Breast epithelium (tissue), 4 donors: Measurements from ENCODE around the gene RASGRP1. TPM values are rescaled to one million over a fixed set of nuclear protein-coding genes. Genes with fewer than 3 reads are reported as not detected.

Source experiments
- DNase-seq, 2 donors: peaks; one replicate each; pipeline ENCODE4 v3.0.0-alpha.2; 2019; ENCODE audit warnings: low spot score in 2 of 2
- H3K27ac ChIP-seq, 2 donors: fragments of 200-600 bp; sonication (generic) in 1 of 2; one replicate each; pipeline ENCODE4 v1.5.1; 2016 to 2019; ENCODE audit warnings: mild to moderate bottlenecking in 1 of 2
- H3K27me3 ChIP-seq, 2 donors: fragments of 200-600 bp; sonication (generic) in 1 of 2; one replicate each; pipeline versions ENCODE4 v1.5.1 to v1.6.0; 2017 to 2019; ENCODE audit warnings: control low read depth in 1 of 2, mild to moderate bottlenecking in 1 of 2
- H3K36me3 ChIP-seq: fragments of 200-600 bp; one replicate; pipeline ENCODE4 v1.5.1; 2019
- H3K4me1 ChIP-seq, 2 donors: fragments of 200-600 bp; sonication (generic); one replicate each; pipeline ENCODE4 v1.5.1; 2016 to 2019; ENCODE audit warnings: control low read depth in 1 of 2
- H3K4me3 ChIP-seq, 3 donors: fragments of 200-600 bp; sonication (generic); 1 replicate in 2 of 3; 2 replicates in 1 of 3; pipeline ENCODE4 v1.5.1; 2016 to 2019; ENCODE audit warnings: mild to moderate bottlenecking in 3 of 3, moderate library complexity in 2 of 3
- H3K9me3 ChIP-seq, 2 donors: fragments of 200-600 bp; sonication (generic) in 1 of 2; one replicate each; pipeline ENCODE4 v1.5.1; 2016 to 2019; ENCODE audit warnings: control low read depth in 1 of 2
- POLR2A ChIP-seq: fragments of 450-650 bp; IDR thresholded peaks from one replicate; pipeline ENCODE4 v1.6.1; 2016; ENCODE audit warnings: antibody characterized with exemption, mild to moderate bottlenecking, moderate library complexity
- POLR2AphosphoS5 ChIP-seq, 3 donors: sonication (generic); formaldehyde crosslinking; IDR thresholded peaks; one replicate each; pipeline ENCODE4 v1.6.1; 2017; ENCODE audit warnings: antibody characterized with exemption in 3 of 3
- intact Hi-C: fragments of 100-400 bp; cut with DNase I; formaldehyde crosslinking; loops from one replicate; pipeline ENCODE4 v1.15.1; 2023; ENCODE audit warnings: low total_unique reads
- total RNA-seq, 3 donors: library from RNA; depleted of rRNA; stranded (reverse); fragments of >200 nt; gene quantifications; one replicate each; pipeline ENCODE4 v1.1.0, GENCODE V29; 2016
- TF ChIP-seq, protein P1 (sequence below), 3 donors: fragments of 450-650 bp; IDR thresholded peaks; one replicate each; pipeline ENCODE4 v1.5.1; 2016 to 2017; ENCODE audit warnings: antibody characterized with exemption in 3 of 3, mild to moderate bottlenecking in 3 of 3, moderate library complexity in 3 of 3

Gene RASGRP1
- total RNA-seq, 3 donors from 2014 or later = 0.96 to 4.8 (median 1.3) TPM

DNA sequence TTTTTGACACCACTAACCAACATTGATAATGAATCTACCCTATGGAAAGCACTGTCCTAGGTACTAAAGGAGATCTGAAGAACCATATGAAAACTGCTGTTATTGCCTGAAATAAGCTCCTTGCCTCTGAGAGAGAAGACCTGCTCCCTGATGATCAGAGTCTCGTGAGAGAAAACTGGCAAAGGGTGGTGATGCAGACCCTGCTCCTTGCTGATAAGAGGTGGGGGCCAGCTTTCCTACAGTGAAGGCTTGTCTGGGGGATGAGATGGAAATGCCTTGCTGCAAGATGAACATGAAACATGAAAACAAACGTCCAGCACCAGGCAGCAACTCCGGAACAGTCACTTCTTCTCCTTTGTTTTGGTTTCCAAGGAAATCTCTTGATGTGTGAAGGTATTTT, 31.9 kb downstream of the RASGRP1 start:
- TF ChIP-seq, protein P1, sequence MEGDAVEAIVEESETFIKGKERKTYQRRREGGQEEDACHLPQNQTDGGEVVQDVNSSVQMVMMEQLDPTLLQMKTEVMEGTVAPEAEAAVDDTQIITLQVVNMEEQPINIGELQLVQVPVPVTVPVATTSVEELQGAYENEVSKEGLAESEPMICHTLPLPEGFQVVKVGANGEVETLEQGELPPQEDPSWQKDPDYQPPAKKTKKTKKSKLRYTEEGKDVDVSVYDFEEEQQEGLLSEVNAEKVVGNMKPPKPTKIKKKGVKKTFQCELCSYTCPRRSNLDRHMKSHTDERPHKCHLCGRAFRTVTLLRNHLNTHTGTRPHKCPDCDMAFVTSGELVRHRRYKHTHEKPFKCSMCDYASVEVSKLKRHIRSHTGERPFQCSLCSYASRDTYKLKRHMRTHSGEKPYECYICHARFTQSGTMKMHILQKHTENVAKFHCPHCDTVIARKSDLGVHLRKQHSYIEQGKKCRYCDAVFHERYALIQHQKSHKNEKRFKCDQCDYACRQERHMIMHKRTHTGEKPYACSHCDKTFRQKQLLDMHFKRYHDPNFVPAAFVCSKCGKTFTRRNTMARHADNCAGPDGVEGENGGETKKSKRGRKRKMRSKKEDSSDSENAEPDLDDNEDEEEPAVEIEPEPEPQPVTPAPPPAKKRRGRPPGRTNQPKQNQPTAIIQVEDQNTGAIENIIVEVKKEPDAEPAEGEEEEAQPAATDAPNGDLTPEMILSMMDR (IDR thresholded peaks at IDR 0.05) = no peak
- no peak for TF ChIP-seq POLR2A
- no peak for TF ChIP-seq POLR2AphosphoS5 (IDR thresholded peaks at IDR 0.05)
- intact Hi-C loops = loop anchor here (10.0 kb wide), 1 partner anchor 518 kb away; no protein-coding TSS in a partner anchor

GRCh38 chr15:38531509-38531908, 33.1 kb downstream of the RASGRP1 start:
- no peak for DNase-seq
- Histone ChIP-seq H3K4me3 (no peak overlapping the region), H3K36me3 (no peaks in the 10 kb centered on the region), H3K4me1 (no peaks in the 10 kb centered on the region), H3K27me3 (no peaks in the 10 kb centered on the region), H3K27ac (no peak overlapping the region), H3K9me3 (no peaks in the 10 kb centered on the region)
- intact Hi-C loops = loop anchor here (10.0 kb wide), 1 partner anchor 517 kb away; no protein-coding TSS in a partner anchor
- TF ChIP-seq, protein P1 (IDR thresholded peaks at IDR 0.05) = no peak
- TF ChIP-seq POLR2A (no peak), POLR2AphosphoS5 (IDR thresholded peaks at IDR 0.05) (no peak)

More for the DNA sequence above, 31.9 kb downstream of the RASGRP1 start:
- no peaks in the 10 kb centered on the region for H3K27me3 ChIP-seq
- no peaks in the 10 kb centered on the region for H3K36me3 ChIP-seq
- DNase-seq = no peak
- no peak overlapping the region for H3K27ac ChIP-seq
- H3K9me3 ChIP-seq = no peaks in the 10 kb centered on the region
- no peak overlapping the region for H3K4me3 ChIP-seq
- no peaks in the 10 kb centered on the region for H3K4me1 ChIP-seq

GRCh38 chr15:38530113-38530512, 34.5 kb downstream of the RASGRP1 start:
- intact Hi-C loops = loop anchor here (10.0 kb wide), 1 partner anchor 515 kb away; no protein-coding TSS in a partner anchor
- H3K4me3 ChIP-seq = no peak overlapping the region
- no peak overlapping the region for H3K27ac ChIP-seq
- no peaks in the 10 kb centered on the region for H3K27me3 ChIP-seq
- no peak for DNase-seq
- no peaks in the 10 kb centered on the region for H3K36me3 ChIP-seq
- TF ChIP-seq POLR2A (no peak), POLR2AphosphoS5 (IDR thresholded peaks at IDR 0.05) (no peak)
- TF ChIP-seq, protein P1 (IDR thresholded peaks at IDR 0.05) = no peak
- no peaks in the 10 kb centered on the region for H3K4me1 ChIP-seq
- H3K9me3 ChIP-seq = no peaks in the 10 kb centered on the region

DNA sequence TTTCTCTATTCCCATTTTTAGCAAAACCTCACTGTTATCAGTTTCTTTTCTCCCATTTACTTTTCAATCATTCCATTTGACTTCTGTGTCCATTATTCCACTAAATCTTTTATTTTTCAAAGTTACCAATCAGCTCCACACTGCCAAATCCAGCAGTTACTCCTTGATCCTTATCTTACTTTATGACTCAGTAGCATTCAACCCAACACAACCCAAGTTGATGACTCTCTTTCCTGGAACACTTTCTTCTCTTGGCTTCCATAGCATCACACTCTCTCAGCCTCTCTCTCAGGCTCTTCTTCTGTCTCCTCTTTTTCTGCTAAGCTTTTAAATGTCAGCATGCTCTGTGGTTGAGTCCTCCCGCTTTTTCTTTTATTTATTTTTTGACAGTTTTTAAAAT, 36.3 kb downstream of the RASGRP1 start:
- intact Hi-C loops = loop anchor here (10.0 kb wide), 1 partner anchor 1743 kb away; no protein-coding TSS in a partner anchor
- no peak for TF ChIP-seq POLR2AphosphoS5 (IDR thresholded peaks at IDR 0.05)
- TF ChIP-seq POLR2A = no peak
- TF ChIP-seq, protein P1 (IDR thresholded peaks at IDR 0.05) = no peak
- H3K27ac ChIP-seq = no peak overlapping the region
- no peaks in the 10 kb centered on the region for H3K9me3 ChIP-seq
- H3K4me1 ChIP-seq = no peaks in the 10 kb centered on the region
- no peaks in the 10 kb centered on the region for H3K27me3 ChIP-seq
- H3K36me3 ChIP-seq = no peaks in the 10 kb centered on the region
- no peak for DNase-seq
- no peak overlapping the region for H3K4me3 ChIP-seq

DNA sequence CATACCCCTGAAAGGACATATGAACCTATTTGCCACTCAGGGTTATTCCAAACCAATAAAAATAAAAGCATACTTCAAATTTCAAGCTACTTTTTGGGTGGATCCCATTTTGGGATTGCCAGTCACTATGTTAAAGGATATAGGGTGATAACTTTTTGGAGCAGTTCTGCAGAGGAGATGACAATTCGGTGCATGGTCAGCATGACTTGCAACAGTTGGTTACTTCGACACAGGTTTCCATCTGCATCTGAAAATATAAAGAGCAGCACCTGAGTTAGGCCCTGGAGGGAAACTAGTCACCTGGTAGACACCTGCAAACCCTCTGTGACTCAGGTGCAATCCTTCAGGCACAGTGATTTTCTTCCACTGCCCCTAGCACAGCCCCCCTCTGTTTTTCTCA, 38.5 kb downstream of the RASGRP1 start:
- Histone ChIP-seq H3K27ac (no peak overlapping the region), H3K27me3 (no peaks in the 10 kb centered on the region), H3K4me3 (no peak overlapping the region), H3K9me3 (no peaks in the 10 kb centered on the region), H3K36me3 (no peaks in the 10 kb centered on the region), H3K4me1 (no peaks in the 10 kb centered on the region)
- TF ChIP-seq POLR2AphosphoS5 (IDR thresholded peaks at IDR 0.05) (no peak), POLR2A (no peak)
- TF ChIP-seq, protein P1 (IDR thresholded peaks at IDR 0.05) = no peak
- no peak for DNase-seq
- intact Hi-C loops = loop anchor here (1.0 to 10.0 kb wide), 2 partner anchors 14 to 1741 kb away; no protein-coding TSS in a partner anchor
